HT1080 (cell line): ENCODE measurements around the gene NEURL1. TPM values are rescaled to one million over a fixed set of nuclear protein-coding genes. Genes with fewer than 3 reads are reported as not detected.
"Not testable (repeated sequence)": the region's sequence is repeated elsewhere in the genome, so short reads cannot be mapped to it uniquely, and the experiment has no call there.

ENCODE experiments used
- DNase-seq: peaks from one replicate; pipeline ENCODE4 v3.0.0-alpha.2; 2015; ENCODE audit warnings: low read depth
- total RNA-seq: library from RNA; depleted of rRNA; stranded (reverse); fragments of >200 nt; shearing (Covaris generic); gene quantifications from 2 replicates; pipeline ENCODE4 v1.2.3, GENCODE V29; 2014

Gene NEURL1
- total RNA-seq, 1 experiment from 2014 or later = not detected

GRCh38 chr10:103513380-103514060 lies 20.0 kb downstream of the NEURL1 start:
- DNase-seq = no peak

GRCh38 chr10:103514244-103514643 lies 20.7 kb downstream of the NEURL1 start:
- DNase-seq = no peak

GRCh38 chr10:103517234-103518085 lies 24.0 kb downstream of the NEURL1 start:
- no peak for DNase-seq

- DNase-seq = no peak
Observed at GRCh38 chr10:103519798-103520197, 26.3 kb downstream of the NEURL1 start.

- DNase-seq = not testable (repeated sequence)
Observed at GRCh38 chr10:103522006-103522405, 28.5 kb downstream of the NEURL1 start.

GRCh38 chr10:103523683-103524082 lies 30.2 kb downstream of the NEURL1 start:
- no peak for DNase-seq

GRCh38 chr10:103525901-103526300 lies 32.4 kb downstream of the NEURL1 start:
- DNase-seq = no peak

- peak; percentile 87 for DNase-seq
Observed at GRCh38 chr10:103527476-103527875, 34.0 kb downstream of the NEURL1 start.

- DNase-seq = no peak
Observed at GRCh38 chr10:103528549-103528948, 35.0 kb downstream of the NEURL1 start.

GRCh38 chr10:103529539-103529938 lies 36.0 kb downstream of the NEURL1 start:
- no peak for DNase-seq

GRCh38 chr10:103533827-103534226 lies 40.3 kb downstream of the NEURL1 start:
- DNase-seq = no peak

GRCh38 chr10:103534621-103535498 lies 41.4 kb downstream of the NEURL1 start:
- no peak for DNase-seq

- DNase-seq = no peak
Observed at GRCh38 chr10:103535595-103535994, 42.1 kb downstream of the NEURL1 start.

- no peak for DNase-seq
Observed at GRCh38 chr10:103539751-103540150, 46.2 kb downstream of the NEURL1 start.

GRCh38 chr10:103540722-103541121 lies 47.2 kb downstream of the NEURL1 start:
- DNase-seq = no peak

- DNase-seq = no peak
Observed at GRCh38 chr10:103541616-103542015, 48.1 kb downstream of the NEURL1 start.

GRCh38 chr10:103542764-103543616 lies 49.5 kb downstream of the NEURL1 start:
- peak; percentile 51 for DNase-seq

- DNase-seq = no peak
Observed at GRCh38 chr10:103543617-103544525, 50.4 kb downstream of the NEURL1 start.

GRCh38 chr10:103544657-103545310 lies 51.3 kb downstream of the NEURL1 start:
- DNase-seq = no peak
